Caco-2 (cell line): ENCODE data around the gene MAMLD1. TPM values are rescaled to one million over a fixed set of nuclear protein-coding genes. Genes with fewer than 3 reads are reported as not detected.

ENCODE experiments used
- BruUV-seq: library from RNA; stranded (reverse); fragments of 400-500 nt; replicated peaks from 2 replicates; lab custom pipeline; 2021; lab: Mats Ljungman, UMichigan
- CTCF ChIA-PET: fragments of 300-600 bp; sonication (Branson Sonifier 250); formaldehyde crosslinking; loops from one replicate; lab custom pipeline; 2022; ENCODE audit warnings: antibody characterized with exemption; lab: Charles Lee
- POLR2A ChIA-PET: fragments of 300-600 bp; sonication (Branson Sonifier 250); formaldehyde crosslinking; loops from one replicate; lab custom pipeline; 2022; ENCODE audit warnings: antibody characterized with exemption; lab: Charles Lee
- DNase-seq, 2 experiments: peaks; one replicate each; pipeline versions ENCODE4 v3.0.0 to v3.0.0-alpha.2; 2020 to 2022
- H3K27me3 ChIP-seq: replicated peaks from 2 replicates; pipeline ENCODE4 v1.6.0; 2011; ENCODE audit warnings: low read length; ENCODE audit not compliant: control insufficient read depth, insufficient read depth
- H3K36me3 ChIP-seq: 2 replicates; pipeline ENCODE4 v1.5.1; 2011; ENCODE audit warnings: low read length; ENCODE audit not compliant: control insufficient read depth, insufficient read depth
- H3K4me1 ChIP-seq: fragments of 250-450 bp; sonication (Bioruptor Pico); 2 replicates; pipeline ENCODE4 v1.5.1; 2020; ENCODE audit warnings: mild to moderate bottlenecking
- H3K4me3 ChIP-seq: 2 replicates; pipeline ENCODE4 v1.5.1; 2011; ENCODE audit warnings: low read depth, mild to moderate bottlenecking, control low read depth, low read length
- H3K9me3 ChIP-seq: fragments of 250-450 bp; sonication (Bioruptor Pico); 2 replicates; pipeline ENCODE4 v1.5.1; 2020; ENCODE audit warnings: mild to moderate bottlenecking, moderate library complexity
- H3K27ac Mint-ChIP-seq: one replicate; pipeline ENCODE4 v1.8.0; 2022; ENCODE audit warnings: mixed read lengths; ENCODE audit not compliant: unreplicated experiment
- H3K27me3 Mint-ChIP-seq: one replicate; pipeline ENCODE4 v1.8.0; 2022; ENCODE audit warnings: mixed read lengths; ENCODE audit not compliant: insufficient read depth, unreplicated experiment
- H3K36me3 Mint-ChIP-seq: one replicate; pipeline ENCODE4 v1.8.0; 2022; ENCODE audit warnings: mild to moderate bottlenecking, mixed read lengths; ENCODE audit not compliant: insufficient read depth, unreplicated experiment
- H3K4me1 Mint-ChIP-seq: one replicate; pipeline ENCODE4 v1.8.0; 2022; ENCODE audit warnings: low read depth, mixed read lengths; ENCODE audit not compliant: unreplicated experiment
- H3K4me3 Mint-ChIP-seq: one replicate; pipeline ENCODE4 v1.8.0; 2022; ENCODE audit warnings: mild to moderate bottlenecking, moderate library complexity, mixed read lengths; ENCODE audit not compliant: unreplicated experiment
- H3K9me3 Mint-ChIP-seq: one replicate; pipeline ENCODE4 v1.8.0; 2022; ENCODE audit warnings: mixed read lengths; ENCODE audit not compliant: unreplicated experiment
- CTCF ChIP-seq, 2 experiments: fragments of 200-600 bp in 1 of 2; IDR thresholded peaks; 1 replicate in 1 of 2; 2 replicates in 1 of 2; pipeline versions ENCODE4 v1.5.1 to v1.8.0; 2011 to 2022; ENCODE audit warnings: antibody characterized with exemption in 1 of 2, control low read depth in 1 of 2, inconsistent platforms in 1 of 2, low read depth in 1 of 2, low read length in 1 of 2, mild to moderate bottlenecking in 1 of 2, moderate library complexity in 1 of 2; ENCODE audit not compliant: insufficient read depth in 1 of 2, severe bottlenecking in 1 of 2, unreplicated experiment in 1 of 2
- intact Hi-C: fragments of 100-400 bp; cut with micrococcal nuclease; formaldehyde crosslinking; loops from one replicate; pipeline ENCODE4 v1.10.0; 2022; ENCODE audit not compliant: unreplicated experiment
- total RNA-seq: library from RNA; stranded (reverse); gene quantifications from 2 replicates; pipeline ENCODE4 v1.2.3, GENCODE V29; 2022

Gene MAMLD1
- total RNA-seq, 1 experiment from 2014 or later: not detected

- no peaks in the 10 kb centered on the region for H3K9me3 Mint-ChIP-seq
- H3K4me1 ChIP-seq: no peaks in the 10 kb centered on the region
- no peak overlapping the region for H3K4me3 ChIP-seq
- H3K9me3 ChIP-seq: no peaks in the 10 kb centered on the region
- H3K4me3 Mint-ChIP-seq: no peak overlapping the region
- BruUV-seq: no TSS peak
- H3K27me3 Mint-ChIP-seq: peaks cover 6% of the 10 kb centered on the region
- no peaks in the 10 kb centered on the region for H3K36me3 ChIP-seq
- intact Hi-C loops: no loop called here
- DNase-seq: no peak
- TF ChIP-seq CTCF (IDR thresholded peaks at IDR 0.05; ENCODE audit: insufficient read depth in 1 of 2, low read depth in 1 of 2, low read length in 1 of 2, severe bottlenecking in 1 of 2, unreplicated experiment in 1 of 2): no peak
- no peaks in the 10 kb centered on the region for H3K27me3 ChIP-seq
- H3K27ac Mint-ChIP-seq: no peak overlapping the region
- CTCF ChIA-PET: no interaction called here
- H3K36me3 Mint-ChIP-seq: no peaks in the 10 kb centered on the region
- POLR2A ChIA-PET: no interaction called here
- no peaks in the 10 kb centered on the region for H3K4me1 Mint-ChIP-seq
Observed at GRCh38 chrX:150558424-150558823, 195.3 kb downstream of the MAMLD1 start.

Other genes starting within 250 kb of the MAMLD1 start
- 9.7 and 10.0 TPM in 2 replicates for gene MTM1, start 205.3 kb downstream of the MAMLD1 start, total RNA-seq